GM18907 (cell line): ENCODE data around the gene SOX3.

Experiments used
- ATAC-seq: cut with Tn5 transposase; IDR thresholded peaks from one replicate; pipeline ENCODE4 v1.9.1; 2021; ENCODE audit warnings: mild to moderate bottlenecking, moderate library complexity; ENCODE audit not compliant: unreplicated experiment

The SOX3 gene

DNA sequence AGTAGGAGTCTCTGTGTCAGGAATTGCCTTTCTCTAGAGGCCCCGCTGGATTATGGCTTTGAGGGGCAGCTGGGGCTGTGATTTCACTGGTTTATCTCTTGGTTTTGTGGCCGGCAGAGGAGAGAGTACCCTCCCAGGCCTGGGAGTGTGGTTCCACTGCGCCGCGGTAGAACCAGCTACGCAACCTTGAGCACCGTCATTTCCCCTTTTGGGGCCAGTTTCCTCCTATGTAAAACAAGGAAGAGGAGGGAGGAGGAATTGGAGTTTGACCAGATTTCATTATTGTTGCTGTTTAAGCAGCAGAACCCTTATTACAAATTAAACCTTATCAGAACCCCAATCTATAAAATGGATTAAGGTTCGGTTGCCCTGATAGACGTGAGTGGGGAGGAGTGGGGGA, 4.4 kb downstream of the SOX3 start:
- no peak for ATAC-seq

DNA sequence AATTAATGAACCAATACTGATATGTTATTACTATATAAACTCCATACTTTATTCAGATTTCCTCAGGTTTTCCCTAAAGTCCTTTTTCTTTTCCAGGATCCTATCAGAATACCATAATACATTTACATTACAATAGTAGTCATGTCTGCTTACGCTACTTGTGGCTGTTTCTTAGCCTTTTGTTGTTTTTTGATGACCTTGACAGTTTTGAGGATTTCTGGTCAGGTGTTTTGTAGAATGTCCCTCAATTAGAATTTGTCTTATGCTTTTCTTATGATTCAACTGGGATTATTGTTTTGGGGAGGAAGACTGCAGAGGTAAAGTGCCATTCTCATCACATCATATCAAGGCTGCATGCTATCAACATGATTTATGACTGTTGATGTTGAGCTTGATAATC, 9.1 kb downstream of the SOX3 start:
- no peak for ATAC-seq

DNA sequence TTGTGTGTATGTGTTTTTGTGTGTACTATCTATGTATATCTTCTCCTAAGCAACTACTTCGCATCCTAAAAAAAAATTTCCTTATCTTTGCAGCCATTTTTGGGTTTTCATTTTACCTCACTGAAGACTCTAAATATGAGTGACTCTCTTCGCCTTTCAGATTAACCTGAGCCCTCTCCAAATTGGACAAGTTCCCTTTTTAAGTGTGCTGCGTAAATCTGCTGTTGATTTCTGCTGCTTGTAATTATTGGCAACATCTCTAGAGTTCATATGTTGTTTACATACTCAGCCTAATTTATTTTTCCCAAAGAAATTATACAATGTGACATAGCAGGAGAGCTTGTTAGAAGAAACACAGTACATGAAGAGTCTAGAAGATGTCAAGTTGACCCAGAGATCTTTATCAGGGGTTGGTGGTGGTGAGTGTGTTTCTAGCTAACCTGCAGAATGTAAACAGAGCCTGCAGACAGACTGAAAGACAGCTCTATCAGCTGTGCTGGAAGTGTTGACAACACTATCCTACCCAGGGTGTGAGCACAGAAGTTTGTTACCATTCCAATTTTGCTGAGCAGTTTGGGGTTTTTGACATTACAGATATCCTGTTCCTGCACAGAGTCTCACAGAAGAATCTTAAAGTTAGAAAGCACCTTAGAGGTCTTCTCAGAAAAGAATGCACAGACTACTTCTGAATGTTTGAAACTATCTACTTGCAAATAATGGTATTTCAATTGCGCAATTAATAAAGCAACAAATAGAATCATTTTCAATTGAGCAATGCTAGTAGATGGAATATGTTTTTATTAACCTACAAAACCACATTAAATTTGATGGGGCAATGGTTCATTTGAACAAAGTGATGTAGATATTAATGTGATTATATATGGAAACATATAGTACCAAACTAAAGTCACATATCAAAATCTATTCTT, 12.5 kb downstream of the SOX3 start:
- no peak for ATAC-seq

DNA sequence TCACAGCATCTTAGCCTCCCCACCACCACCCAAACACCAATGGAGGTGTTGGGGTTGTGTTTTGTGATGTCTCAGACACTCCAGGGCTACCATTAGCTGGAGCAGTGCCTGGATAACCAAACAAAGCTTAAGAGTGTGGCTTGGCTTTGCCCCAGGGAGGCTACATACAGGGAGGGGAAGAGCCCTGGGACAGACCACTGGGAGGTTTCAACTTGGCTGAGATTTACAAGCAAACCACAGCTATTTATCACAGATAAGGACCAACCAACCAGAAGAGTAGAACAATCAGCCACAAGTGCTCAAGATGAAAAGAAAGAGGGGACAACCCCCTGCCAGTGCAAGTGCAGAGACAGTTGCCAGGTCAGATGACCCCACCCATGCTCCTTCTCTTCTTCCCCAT, 24.1 kb downstream of the SOX3 start:
- ATAC-seq, result no peak

DNA sequence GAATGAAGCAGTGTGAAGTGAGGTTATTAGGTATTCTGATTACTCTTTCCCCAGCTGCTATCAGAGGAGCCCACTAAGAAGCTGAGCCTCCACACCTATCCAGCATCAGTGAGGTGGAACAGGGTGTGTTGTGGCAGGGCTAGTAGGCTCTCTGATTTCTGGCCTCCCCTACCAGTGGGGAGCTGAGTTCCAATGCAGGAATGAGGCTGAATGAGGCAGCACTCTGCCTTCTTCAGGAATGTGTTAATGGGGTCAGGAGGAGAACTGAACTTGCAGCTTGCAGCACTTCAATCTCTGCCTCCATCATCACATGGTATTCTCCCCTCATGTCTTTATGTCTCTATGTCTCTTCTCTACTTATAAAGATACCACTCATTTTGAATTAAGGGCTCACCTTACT, 26.9 kb downstream of the SOX3 start:
- ATAC-seq, result no peak

DNA sequence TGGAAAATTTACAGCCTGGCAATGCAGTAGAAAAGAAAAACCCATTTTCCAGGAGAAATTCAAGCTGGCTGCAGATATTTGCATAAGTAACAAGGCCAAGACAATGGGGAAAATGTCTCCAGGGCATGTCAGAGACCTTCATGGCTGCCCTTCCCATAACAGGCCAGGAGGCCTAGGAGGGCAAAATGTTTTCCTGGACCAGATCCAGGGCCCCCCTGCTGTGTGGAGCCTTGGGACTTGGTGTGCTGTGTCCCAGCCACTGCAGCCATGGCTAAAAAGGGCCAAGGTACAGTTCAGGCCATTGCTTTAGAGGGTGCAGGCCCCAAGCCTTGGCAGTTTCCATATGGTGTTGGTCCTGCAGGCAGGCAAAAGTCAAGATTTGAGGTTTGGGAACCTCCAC, 29.8 kb downstream of the SOX3 start:
- ATAC-seq, result no peak

DNA sequence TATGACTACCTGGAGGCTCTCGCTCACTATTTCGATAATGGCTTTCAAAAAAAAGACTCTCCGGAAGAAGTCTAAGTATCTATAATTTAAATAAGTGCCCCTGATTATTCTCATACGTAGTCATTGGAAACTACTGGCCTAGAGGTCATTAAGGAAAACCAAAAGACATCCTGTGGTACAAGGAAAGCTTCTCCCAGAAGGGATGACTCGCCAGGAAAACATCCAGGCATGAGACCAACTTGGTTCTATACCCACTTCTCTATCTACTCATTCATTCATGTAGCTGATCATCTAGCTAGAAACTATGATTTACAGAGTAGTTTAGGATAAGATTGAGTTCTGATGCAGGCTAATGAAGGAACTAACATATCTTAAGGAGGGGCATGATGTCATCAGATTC, 37.7 kb downstream of the SOX3 start:
- ATAC-seq, result no peak
